Midbrain (tissue), 1 donor: ENCODE results near the gene VSTM2L.
"Not testable (repeated sequence)": the region's sequence is repeated elsewhere in the genome, so short reads cannot be mapped to it uniquely, and the experiment has no call there.

Source experiments
- DNase-seq: peaks from one replicate; lab custom pipeline; 2025; lab: John Stamatoyannopoulos, UW

VSTM2L gene

GRCh38 chr20:37938181-37938750 is 35.3 kb downstream of the VSTM2L start:
- DNase-seq: no peak

GRCh38 chr20:37938954-37939353 is 36.0 kb downstream of the VSTM2L start:
- DNase-seq: no peak

GRCh38 chr20:37939701-37940560 is 37.0 kb downstream of the VSTM2L start:
- no peak for DNase-seq

GRCh38 chr20:37940858-37941257 is 37.9 kb downstream of the VSTM2L start:
- DNase-seq: no peak

GRCh38 chr20:37941332-37941731 is 38.4 kb downstream of the VSTM2L start:
- DNase-seq: no peak

- DNase-seq: no peak
Observed at GRCh38 chr20:37941992-37942391, 39.1 kb downstream of the VSTM2L start.

- DNase-seq: no peak
Observed at GRCh38 chr20:37943033-37943432, 40.1 kb downstream of the VSTM2L start.

- DNase-seq: no peak
Observed at GRCh38 chr20:37943501-37944455, 40.9 kb downstream of the VSTM2L start.

- no peak for DNase-seq
Observed at GRCh38 chr20:37944456-37944981, 41.6 kb downstream of the VSTM2L start.

GRCh38 chr20:37945091-37945547 is 42.2 kb downstream of the VSTM2L start:
- no peak for DNase-seq

GRCh38 chr20:37946946-37947345 is 44.0 kb downstream of the VSTM2L start:
- no peak for DNase-seq

- DNase-seq: no peak
Observed at GRCh38 chr20:37947943-37948342, 45.0 kb downstream of the VSTM2L start.

GRCh38 chr20:37948956-37949355 is 46.0 kb downstream of the VSTM2L start:
- no peak for DNase-seq

GRCh38 chr20:37954190-37954589 is 51.3 kb downstream of the VSTM2L start:
- DNase-seq: no peak

GRCh38 chr20:37954626-37955025 is 51.7 kb downstream of the VSTM2L start:
- DNase-seq: no peak

GRCh38 chr20:37955511-37955910 is 52.6 kb downstream of the VSTM2L start:
- DNase-seq: no peak

GRCh38 chr20:37956107-37956585 is 53.2 kb downstream of the VSTM2L start:
- DNase-seq: no peak

- no peak for DNase-seq
Observed at GRCh38 chr20:37958856-37959520, 56.1 kb downstream of the VSTM2L start.

GRCh38 chr20:37961066-37961465 is 58.1 kb downstream of the VSTM2L start:
- no peak for DNase-seq

- DNase-seq: not testable (repeated sequence)
Observed at GRCh38 chr20:37963483-37963882, 60.6 kb downstream of the VSTM2L start.

GRCh38 chr20:37968841-37969401 is 66.0 kb downstream of the VSTM2L start:
- no peak for DNase-seq
